Vagina (tissue), 2 donors: ENCODE measurements around the gene C6orf15.

Experiments
- CTCF ChIP-seq, 3 experiments: fragments of 450-650 bp in 2 of 3; fragments of 200-600 bp in 1 of 3; sonication (generic) in 1 of 3; IDR thresholded peaks; one replicate each; pipeline ENCODE4 v1.5.1; 2017 to 2019; ENCODE audit warnings: antibody characterized with exemption in 3 of 3, mild to moderate bottlenecking in 2 of 3, moderate library complexity in 2 of 3
- POLR2A ChIP-seq, 2 donors: fragments of 450-650 bp; IDR thresholded peaks; one replicate each; pipeline ENCODE4 v1.6.1; 2017; ENCODE audit warnings: antibody characterized with exemption in 2 of 2, mild to moderate bottlenecking in 2 of 2, moderate library complexity in 2 of 2
- POLR2AphosphoS5 ChIP-seq, 2 donors: sonication (generic); formaldehyde crosslinking; IDR thresholded peaks; one replicate each; pipeline ENCODE4 v1.9.0; 2017; ENCODE audit warnings: antibody characterized with exemption in 2 of 2, mild to moderate bottlenecking in 2 of 2, low read depth in 1 of 2; ENCODE audit not compliant: insufficient read depth in 1 of 2

DNA sequence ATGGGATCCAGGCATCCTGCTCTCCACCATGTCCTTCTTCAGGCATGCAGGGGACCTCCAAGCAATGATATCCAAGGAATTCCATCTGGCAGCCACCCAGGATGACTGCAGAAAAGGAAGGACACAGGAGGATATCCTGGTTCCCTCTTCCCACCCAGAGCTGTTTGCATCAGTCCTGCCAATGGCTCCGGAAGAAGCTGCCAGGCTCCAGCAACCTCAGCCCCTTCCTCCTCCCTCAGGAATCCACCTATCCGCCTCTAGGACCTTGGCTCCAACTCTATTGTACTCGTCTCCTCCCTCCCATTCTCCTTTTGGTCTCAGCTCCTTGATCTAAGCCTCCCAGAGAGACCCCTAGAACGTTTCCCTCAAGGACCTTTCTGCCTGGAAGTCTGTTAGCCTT, 27.2 kb upstream of the C6orf15 start:
- no peak for TF ChIP-seq CTCF (IDR thresholded peaks at IDR 0.05)
- no peak for TF ChIP-seq POLR2A (IDR thresholded peaks at IDR 0.05)
- no peak for TF ChIP-seq POLR2AphosphoS5 (IDR thresholded peaks at IDR 0.05; ENCODE audit: insufficient read depth in 1 of 2, low read depth in 1 of 2)
